ENCODE results near the gene NEDD4L.

NEDD4L gene

GRCh38 chr18:58095222-58095621 lies 51.2 kb downstream of the NEDD4L start:
- DNase-seq (ENCODE audit: low read depth in 2 of 2): no peak

- no peak for DNase-seq (ENCODE audit: low read depth in 2 of 2)
Observed at GRCh38 chr18:58095655-58096054, 51.6 kb downstream of the NEDD4L start.

- no peak for DNase-seq (ENCODE audit: low read depth in 2 of 2)
Observed at GRCh38 chr18:58096658-58097057, 52.6 kb downstream of the NEDD4L start.

GRCh38 chr18:58097121-58097906 lies 53.3 kb downstream of the NEDD4L start:
- DNase-seq (ENCODE audit: low read depth in 2 of 2): no peak

GRCh38 chr18:58097907-58098166 lies 53.8 kb downstream of the NEDD4L start:
- DNase-seq (ENCODE audit: low read depth in 2 of 2): no peak

GRCh38 chr18:58098706-58099105 lies 54.7 kb downstream of the NEDD4L start:
- no peak for DNase-seq (ENCODE audit: low read depth in 2 of 2)

- no peak for DNase-seq (ENCODE audit: low read depth in 2 of 2)
Observed at GRCh38 chr18:58100154-58100553, 56.1 kb downstream of the NEDD4L start.

GRCh38 chr18:58101291-58101794 lies 57.3 kb downstream of the NEDD4L start:
- DNase-seq (ENCODE audit: low read depth in 2 of 2): no peak

GRCh38 chr18:58102018-58102417 lies 58.0 kb downstream of the NEDD4L start:
- no peak for DNase-seq (ENCODE audit: low read depth in 2 of 2)

- no peak for DNase-seq (ENCODE audit: low read depth in 2 of 2)
Observed at GRCh38 chr18:58102875-58103274, 58.8 kb downstream of the NEDD4L start.

GRCh38 chr18:58103339-58103985 lies 59.4 kb downstream of the NEDD4L start:
- DNase-seq (ENCODE audit: low read depth in 2 of 2): no peak

GRCh38 chr18:58104096-58104495 lies 60.1 kb downstream of the NEDD4L start:
- no peak for DNase-seq (ENCODE audit: low read depth in 2 of 2)

- no peak for DNase-seq (ENCODE audit: low read depth in 2 of 2)
Observed at GRCh38 chr18:58105206-58105887, 61.3 kb downstream of the NEDD4L start.

- DNase-seq (ENCODE audit: low read depth in 2 of 2): no peak
Observed at GRCh38 chr18:58105888-58106260, 61.8 kb downstream of the NEDD4L start.

- no peak for DNase-seq (ENCODE audit: low read depth in 2 of 2)
Observed at GRCh38 chr18:58106289-58107070, 62.5 kb downstream of the NEDD4L start.

- no peak for DNase-seq (ENCODE audit: low read depth in 2 of 2)
Observed at GRCh38 chr18:58109256-58109655, 65.2 kb downstream of the NEDD4L start.

- DNase-seq (ENCODE audit: low read depth in 2 of 2): no peak
Observed at GRCh38 chr18:58110398-58110797, 66.4 kb downstream of the NEDD4L start.

- DNase-seq (ENCODE audit: low read depth in 2 of 2): no peak
Observed at GRCh38 chr18:58112174-58112573, 68.1 kb downstream of the NEDD4L start.

- no peak for DNase-seq (ENCODE audit: low read depth in 2 of 2)
Observed at GRCh38 chr18:58113337-58113736, 69.3 kb downstream of the NEDD4L start.

GRCh38 chr18:58114766-58115165 lies 70.7 kb downstream of the NEDD4L start:
- no peak for DNase-seq (ENCODE audit: low read depth in 2 of 2)

- no peak for DNase-seq (ENCODE audit: low read depth in 2 of 2)
Observed at GRCh38 chr18:58116818-58117217, 72.8 kb downstream of the NEDD4L start.

- DNase-seq (ENCODE audit: low read depth in 2 of 2): no peak
Observed at GRCh38 chr18:58117786-58118403, 73.9 kb downstream of the NEDD4L start.

All from stimulated activated CD4-positive, alpha-beta T cell treated with anti-CD3 and anti-CD28 coated beads, Interleukin-1b, Interleukin-23, amount 100 ng/mL, for 1 hour (primary cell).